Middle frontal gyrus (tissue), 1 donor: ENCODE data around the gene NUDT3.
"Not testable (repeated sequence)": the region's sequence is repeated elsewhere in the genome, so short reads cannot be mapped to it uniquely, and the experiment has no call there.

Source experiments
- DNase-seq: peaks from one replicate; pipeline ENCODE4 v3.0.0-alpha.2; 2015; ENCODE audit warnings: low spot score; ENCODE audit errors: extremely low spot score

NUDT3 gene

GRCh38 chr6:34393191-34393965, 909 bp upstream of the NUDT3 start:
- no peak for DNase-seq

GRCh38 chr6:34391786-34392496, 528 bp downstream of the NUDT3 start:
- no peak for DNase-seq

GRCh38 chr6:34391473-34391785, 1.0 kb downstream of the NUDT3 start:
- DNase-seq = no peak

- DNase-seq = no peak
Measured at GRCh38 chr6:34390531-34391472, 1.7 kb downstream of the NUDT3 start.

GRCh38 chr6:34389034-34389433, 3.4 kb downstream of the NUDT3 start:
- DNase-seq = no peak

- DNase-seq = no peak
Measured at GRCh38 chr6:34388421-34388820, 4.0 kb downstream of the NUDT3 start.

- DNase-seq = no peak
Measured at GRCh38 chr6:34386316-34387137, 5.9 kb downstream of the NUDT3 start.

- no peak for DNase-seq
Measured at GRCh38 chr6:34385793-34386195, 6.7 kb downstream of the NUDT3 start.

GRCh38 chr6:34384321-34385153, 7.9 kb downstream of the NUDT3 start:
- no peak for DNase-seq

- DNase-seq = no peak
Measured at GRCh38 chr6:34383656-34384320, 8.7 kb downstream of the NUDT3 start.

- DNase-seq = no peak
Measured at GRCh38 chr6:34383161-34383631, 9.3 kb downstream of the NUDT3 start.

- DNase-seq = no peak
Measured at GRCh38 chr6:34381081-34381480, 11.4 kb downstream of the NUDT3 start.

GRCh38 chr6:34378470-34378869, 14.0 kb downstream of the NUDT3 start:
- DNase-seq = no peak

GRCh38 chr6:34377984-34378383, 14.5 kb downstream of the NUDT3 start:
- DNase-seq = no peak

- not testable (repeated sequence) for DNase-seq
Measured at GRCh38 chr6:34377571-34377970, 14.9 kb downstream of the NUDT3 start.

GRCh38 chr6:34375833-34376232, 16.6 kb downstream of the NUDT3 start:
- no peak for DNase-seq

GRCh38 chr6:34374508-34374907, 18.0 kb downstream of the NUDT3 start:
- no peak for DNase-seq

- no peak for DNase-seq
Measured at GRCh38 chr6:34374069-34374468, 18.4 kb downstream of the NUDT3 start.

GRCh38 chr6:34373511-34373910, 19.0 kb downstream of the NUDT3 start:
- no peak for DNase-seq
